ENCODE results near the gene MYOF. TPM values are rescaled to one million over a fixed set of nuclear protein-coding genes. Genes with fewer than 3 reads are reported as not detected.

Gene MYOF
- total RNA-seq, 1 donor from 2014 or later, result 68.2 TPM

DNA sequence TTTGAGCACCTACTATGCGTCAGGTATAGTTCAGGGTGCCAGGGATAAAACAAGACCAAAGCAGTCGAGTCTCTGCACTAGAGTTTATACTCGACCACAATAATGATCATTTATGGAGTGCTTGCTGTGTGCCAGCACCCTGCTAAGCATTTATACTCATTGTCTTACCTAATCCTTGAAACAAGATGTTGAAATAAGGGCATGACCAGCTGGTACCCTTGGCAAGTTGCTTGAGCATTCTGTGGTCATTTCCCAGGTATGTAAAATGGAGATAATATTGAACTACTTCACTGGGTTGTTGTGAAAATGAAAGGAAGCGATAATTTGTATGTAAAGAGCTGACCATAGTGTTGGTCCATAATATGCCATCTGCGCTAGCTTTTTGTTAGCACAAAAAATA lies 223.0 kb downstream of the MYOF start:
- H3K4me3 ChIP-seq, result no peak overlapping the region
- no peaks in the 10 kb centered on the region for H3K4me1 ChIP-seq
- H3K36me3 ChIP-seq, result no peaks in the 10 kb centered on the region
- no peaks in the 10 kb centered on the region for H3K9me3 ChIP-seq
- TF ChIP-seq, protein P1, sequence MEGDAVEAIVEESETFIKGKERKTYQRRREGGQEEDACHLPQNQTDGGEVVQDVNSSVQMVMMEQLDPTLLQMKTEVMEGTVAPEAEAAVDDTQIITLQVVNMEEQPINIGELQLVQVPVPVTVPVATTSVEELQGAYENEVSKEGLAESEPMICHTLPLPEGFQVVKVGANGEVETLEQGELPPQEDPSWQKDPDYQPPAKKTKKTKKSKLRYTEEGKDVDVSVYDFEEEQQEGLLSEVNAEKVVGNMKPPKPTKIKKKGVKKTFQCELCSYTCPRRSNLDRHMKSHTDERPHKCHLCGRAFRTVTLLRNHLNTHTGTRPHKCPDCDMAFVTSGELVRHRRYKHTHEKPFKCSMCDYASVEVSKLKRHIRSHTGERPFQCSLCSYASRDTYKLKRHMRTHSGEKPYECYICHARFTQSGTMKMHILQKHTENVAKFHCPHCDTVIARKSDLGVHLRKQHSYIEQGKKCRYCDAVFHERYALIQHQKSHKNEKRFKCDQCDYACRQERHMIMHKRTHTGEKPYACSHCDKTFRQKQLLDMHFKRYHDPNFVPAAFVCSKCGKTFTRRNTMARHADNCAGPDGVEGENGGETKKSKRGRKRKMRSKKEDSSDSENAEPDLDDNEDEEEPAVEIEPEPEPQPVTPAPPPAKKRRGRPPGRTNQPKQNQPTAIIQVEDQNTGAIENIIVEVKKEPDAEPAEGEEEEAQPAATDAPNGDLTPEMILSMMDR (IDR thresholded peaks at IDR 0.05), result no peak
- no peak overlapping the region for H3K27ac ChIP-seq
- H3K27me3 ChIP-seq, result no peaks in the 10 kb centered on the region
- intact Hi-C loops (cut with DNase I), result no loop called here
- DNase-seq (ENCODE audit: low spot score in 2 of 2), result no peak

Other genes with a start within 250 kb of the MYOF start
- gene CEP55, start 14.3 kb upstream of the MYOF start, total RNA-seq, result not detected
- gene FFAR4, start 84.3 kb upstream of the MYOF start, total RNA-seq, result not detected
- gene RBP4, start 118.9 kb upstream of the MYOF start, total RNA-seq, result 58.0 TPM
- gene PDE6C, start 130.2 kb upstream of the MYOF start, total RNA-seq, result not detected
- gene FRA10AC1, start 220.3 kb upstream of the MYOF start, total RNA-seq, result 1.7 TPM